Heart right ventricle (tissue), 16 donors: ENCODE measurements around the gene POLRMT. TPM values are rescaled to one million over a fixed set of nuclear protein-coding genes. Genes with fewer than 3 reads are reported as not detected.

Experiments used
- ATAC-seq, 8 donors: fragments of 200-7000 bp; cut with Tn5 transposase; one replicate each; pipeline ENCODE4 v1.9.1; 2020; ENCODE audit warnings: mild to moderate bottlenecking in 8 of 8, moderate library complexity in 8 of 8, moderate number of reproducible peaks in 1 of 8
- DNase-seq, 2 donors: peaks; one replicate each; pipeline ENCODE4 v3.0.0-alpha.2; 2020
- H3K27ac ChIP-seq, 10 donors: fragments of 200-600 bp; sonication (generic) in 2 of 10; one replicate each; pipeline versions ENCODE4 v1.5.0 to v1.8.0; 2020 to 2022; ENCODE audit warnings: mild to moderate bottlenecking in 3 of 10
- H3K27me3 ChIP-seq, 7 donors: fragments of 200-600 bp; one replicate each; pipeline ENCODE4 v1.8.0; 2021 to 2022; ENCODE audit warnings: mild to moderate bottlenecking in 2 of 7
- H3K36me3 ChIP-seq, 9 donors: fragments of 200-600 bp; sonication (generic) in 1 of 9; one replicate each; pipeline versions ENCODE4 v1.5.0 to v1.8.0; 2020 to 2022; ENCODE audit warnings: mild to moderate bottlenecking in 2 of 9
- H3K4me1 ChIP-seq, 9 donors: fragments of 200-600 bp; sonication (generic) in 1 of 9; one replicate each; pipeline versions ENCODE4 v1.5.0 to v1.8.0; 2020 to 2022; ENCODE audit warnings: mild to moderate bottlenecking in 4 of 9
- H3K4me3 ChIP-seq, 10 donors: fragments of 200-600 bp; sonication (generic) in 2 of 10; one replicate each; pipeline versions ENCODE4 v1.5.0 to v1.8.0; 2020 to 2022; ENCODE audit warnings: mild to moderate bottlenecking in 7 of 10, moderate library complexity in 2 of 10
- H3K9me3 ChIP-seq, 11 donors: fragments of 200-600 bp in 10 of 11; sonication (generic) in 2 of 11; one replicate each; pipeline versions ENCODE4 v1.5.0 to v1.8.0; 2013 to 2022; ENCODE audit warnings: mild to moderate bottlenecking in 2 of 11, control low read depth in 1 of 11, moderate library complexity in 1 of 11
- CTCF ChIP-seq, 9 donors: fragments of 200-600 bp; sonication (generic) in 2 of 9; IDR thresholded peaks; one replicate each; pipeline versions ENCODE4 v1.5.0 to v1.8.0; 2021 to 2022; ENCODE audit warnings: antibody characterized with exemption in 9 of 9, mild to moderate bottlenecking in 5 of 9, moderate library complexity in 1 of 9
- WGBS, 2 donors: extraction: QIAGEN DNeasy Blood & Tissue Kit; methylation state at CpG; one replicate each; pipeline ENCODE4 v1.1.7; 2013; ENCODE audit warnings: inconsistent platforms in 1 of 2; 5-methylcytosine and 5-hydroxymethylcytosine counted together
- intact Hi-C, 10 donors: fragments of 100-400 bp; cut with DNase I; formaldehyde crosslinking; loops; one replicate each; pipeline versions ENCODE4 v1.11.1 to v1.14.2; 2022
- polyA plus RNA-seq, 2 donors: library from polyadenylated mRNA; stranded (reverse); fragments of 200-250 nt; gene quantifications; one replicate each; pipeline ENCODE4 v1.2.3, GENCODE V29; 2013
- total RNA-seq, 10 donors: library from RNA; stranded (reverse); fragmentation: NEBNext Ultra II Directional in 3 of 10; extraction: Animal tissue kit (Norgen Biotek cat#: 25700) in 3 of 10; gene quantifications; one replicate each; pipeline versions ENCODE4 v1.2.1 to v1.2.4, GENCODE V29; 2021 to 2023
- donor health status: Arrhythmogenic right ventricular cardiomyopathy.
- donor health status: ischemic (EF 13 %, LVEDD 7.1; RV severe dilation, severe dysfunction).
- donor health status: healthy with polysubstance abuse.
- donor health status: DM: no; HTN: yes; CAD: no.
- donor health status: DM: no; HTN: no; CAD: no.
- donor health status: ischemic (EF 25% LVEDD 6.9; RV normal size, moderate dysfunction).
- donor health status: ischemic (EF 25% LVEDD 5.7; RV mildly dilated, moderate dysfunction).
- donor health status: healthy.
- donor health status: DM: yes; HTN: yes; CAD: no.
- donor health status: Ischemic cardiomyopathy.
- donor health status: ischemic (EF 35%, LVEDD 5.7; RV mildly dilated, moderate dysfunction).
- donor health status: nonischemic (EF 11% LVEDD 7.7; RV severe dilation, severe dysfunction).
- donor health status: DM: yes; HTN: yes; CAD: no.
- donor health status: PGD.
- donor health status: ischemic (EF 29% LVEDD 5.4; RV normal size, mild dysfunction).
- donor health status: nonischemic (EF 23%, LVEDD 6.1; RV moderate dilation, normal function).

Gene POLRMT
- total and polyA plus RNA-seq, 12 donors: 37.2 to 159 (median 45.3) TPM

GRCh38 chr19:644789-645188, 11.5 kb upstream of the POLRMT start:
- no peaks in the 10 kb centered on the region for H3K4me1 ChIP-seq
- ATAC-seq: no peak
- H3K9me3 ChIP-seq: no peaks in the 10 kb centered on the region
- TF ChIP-seq CTCF (IDR thresholded peaks at IDR 0.05): no peak
- no peak for DNase-seq
- H3K27ac ChIP-seq: no peak overlapping the region
- H3K4me3 ChIP-seq: no peak overlapping the region
- H3K27me3 ChIP-seq: peaks cover 0 to 5% (median 0%) of the 10 kb centered on the region in 7 donors
- H3K36me3 ChIP-seq: peaks cover 3 to 51% (median 29%) of the 10 kb centered on the region in 9 donors
- intact Hi-C loops: no loop called here
- 87 to 89% methylated on average over 14 of the region's 14 CpGs for WGBS, 2 donors

- DNase-seq: no peak
- no peak for TF ChIP-seq CTCF (IDR thresholded peaks at IDR 0.05)
- peaks cover 0 to 5% (median 0%) of the 10 kb centered on the region in 7 donors for H3K27me3 ChIP-seq
- no peaks in the 10 kb centered on the region for H3K9me3 ChIP-seq
- WGBS, 2 donors: 65 to 69% methylated on average over 28 of the region's 28 CpGs
- H3K4me1 ChIP-seq: peaks cover 0 to 2% (median under 1%) of the 10 kb centered on the region in 9 donors
- H3K27ac ChIP-seq: no peak overlapping the region
- peaks cover 1 to 47% (median 26%) of the 10 kb centered on the region in 9 donors for H3K36me3 ChIP-seq
- no peak for ATAC-seq
- H3K4me3 ChIP-seq: no peak overlapping the region
- intact Hi-C loops: no loop called here
Observed at GRCh38 chr19:644363-644762, 11.0 kb upstream of the POLRMT start.

GRCh38 chr19:643736-644135, 10.4 kb upstream of the POLRMT start:
- no peak overlapping the region for H3K27ac ChIP-seq
- TF ChIP-seq CTCF (IDR thresholded peaks at IDR 0.05): no peak
- no peaks in the 10 kb centered on the region for H3K9me3 ChIP-seq
- intact Hi-C loops: no loop called here
- 91% methylated on average over 22 to 24 of the region's 24 CpGs for WGBS, 2 donors
- H3K4me3 ChIP-seq: no peak overlapping the region
- peaks cover 0 to 41% (median 20%) of the 10 kb centered on the region in 9 donors for H3K36me3 ChIP-seq
- ATAC-seq (no peak), DNase-seq (no peak)
- H3K4me1 ChIP-seq: peaks cover 4 to 8% (median 7%) of the 10 kb centered on the region in 9 donors
- H3K27me3 ChIP-seq: peaks cover 0 to 10% (median 0%) of the 10 kb centered on the region in 7 donors

GRCh38 chr19:642767-643727, 9.7 kb upstream of the POLRMT start:
- intact Hi-C loops: no loop called here
- Histone ChIP-seq H3K4me3 (no peak overlapping the region), H3K27ac (no peak overlapping the region), H3K27me3 (peaks cover 0 to 16% (median 0%) of the 10 kb centered on the region in 7 donors), H3K36me3 (peaks cover 0 to 34% (median 14%) of the 10 kb centered on the region in 9 donors), H3K9me3 (no peaks in the 10 kb centered on the region), H3K4me1 (peaks cover 4 to 12% (median 10%) of the 10 kb centered on the region in 9 donors)
- DNase-seq (no peak), ATAC-seq (no peak)
- TF ChIP-seq CTCF (IDR thresholded peaks at IDR 0.05): no peak
- WGBS, 2 donors: 80 to 84% methylated on average over 64 to 70 of the region's 70 CpGs
